Stimulated activated CD4-positive, alpha-beta T cell treated with anti-CD3 and anti-CD28 coated beads, TNF-alpha, amount 100 ng/mL, for 48 hours (primary cell): ENCODE data around the gene CTXN1.

Experiments
- DNase-seq, 3 donors: peaks; one replicate each; pipeline ENCODE4 v3.0.0-alpha.2; 2020; ENCODE audit warnings: low read depth in 3 of 3

The CTXN1 gene

DNA sequence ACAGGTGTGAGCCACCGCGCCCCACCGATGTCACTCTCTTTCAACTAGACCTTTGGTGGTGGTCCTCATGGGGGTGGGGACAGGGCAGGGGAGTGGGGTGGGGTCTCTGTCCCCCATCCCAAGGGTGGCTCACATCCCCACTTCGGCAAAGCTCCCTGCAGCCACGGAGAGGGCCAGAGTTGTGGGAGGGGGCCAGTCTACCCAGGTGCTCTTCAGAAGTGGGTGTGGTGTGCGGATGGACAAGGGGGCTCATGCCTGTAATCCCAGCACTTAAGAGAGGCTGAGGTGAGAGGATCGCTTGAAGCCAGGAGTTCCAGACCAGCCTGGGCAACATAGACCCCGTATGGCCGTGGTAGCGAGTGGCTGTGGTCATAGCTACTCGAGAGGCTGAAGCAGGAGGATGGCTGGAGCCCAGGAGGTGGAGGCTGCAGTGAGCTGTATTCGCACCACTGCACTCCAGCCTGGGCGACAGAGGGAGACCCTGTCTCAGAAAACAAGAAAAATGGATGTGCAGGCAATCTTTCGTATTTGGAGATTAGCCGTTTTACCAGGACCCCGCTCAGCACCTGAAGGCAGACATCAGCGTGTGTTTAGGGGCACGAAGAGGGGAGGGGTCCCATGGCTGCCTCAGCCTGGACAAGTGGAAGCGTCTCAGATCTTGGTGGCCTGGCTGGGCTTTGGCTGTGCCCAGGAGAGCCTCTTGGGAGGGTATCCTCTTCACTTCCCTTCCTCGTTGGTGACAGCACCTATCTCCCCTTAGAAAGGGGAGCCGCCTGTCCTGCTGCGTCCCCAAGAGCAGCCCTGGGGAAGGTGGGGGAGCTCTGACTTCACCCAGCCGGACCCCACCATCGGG is 10.5 kb downstream of the CTXN1 start:
- DNase-seq, result no peak

DNA sequence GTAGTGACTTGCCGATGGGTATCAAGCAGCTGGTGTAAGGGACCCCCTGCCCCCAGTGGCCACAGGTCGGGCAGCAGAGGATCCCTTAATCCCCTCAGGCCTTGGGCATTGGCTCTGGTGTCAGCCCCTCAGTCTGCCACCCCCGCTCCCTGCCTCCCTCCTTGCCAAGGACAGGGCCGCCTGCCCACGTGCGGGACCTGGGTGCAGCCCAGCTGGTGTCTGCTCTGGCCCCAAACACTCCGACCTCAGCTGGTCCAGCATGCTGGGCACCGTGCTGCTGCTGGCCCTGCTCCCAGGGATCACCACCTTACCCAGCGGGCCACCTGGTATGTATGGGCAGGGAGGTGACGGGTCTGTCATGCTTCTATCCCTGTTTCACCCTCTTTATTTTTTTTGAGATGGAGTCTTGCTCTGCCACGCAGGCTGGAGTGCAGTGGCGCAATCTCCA is 11.3 kb downstream of the CTXN1 start, which contains the start of gene TGFBR3L:
Gene TGFBR3L (plus strand): TSS at position 233 of the 448 bp plus-strand sequence.
- no peak for DNase-seq

DNA sequence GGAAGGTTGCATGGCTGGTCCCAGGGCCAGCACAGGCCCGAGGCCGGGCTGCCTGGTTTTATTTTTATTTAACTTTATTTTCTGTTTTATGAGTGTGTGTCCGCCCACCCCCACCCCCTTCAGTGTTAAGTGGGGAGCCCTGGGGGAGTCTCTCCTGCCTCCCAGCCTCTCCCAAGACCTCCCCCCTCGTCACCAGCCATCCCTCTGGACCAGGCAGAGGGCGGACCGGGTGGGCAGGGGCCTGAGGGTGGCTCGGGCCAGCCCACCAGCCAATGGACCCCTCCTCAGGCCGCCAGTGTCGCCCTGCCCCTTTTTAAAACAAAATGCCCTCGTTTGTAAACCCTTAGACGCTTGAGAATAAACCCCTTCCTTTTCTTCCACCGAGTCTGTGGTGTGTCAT is 11.8 kb downstream of the CTXN1 start:
- DNase-seq, result no peak

DNA sequence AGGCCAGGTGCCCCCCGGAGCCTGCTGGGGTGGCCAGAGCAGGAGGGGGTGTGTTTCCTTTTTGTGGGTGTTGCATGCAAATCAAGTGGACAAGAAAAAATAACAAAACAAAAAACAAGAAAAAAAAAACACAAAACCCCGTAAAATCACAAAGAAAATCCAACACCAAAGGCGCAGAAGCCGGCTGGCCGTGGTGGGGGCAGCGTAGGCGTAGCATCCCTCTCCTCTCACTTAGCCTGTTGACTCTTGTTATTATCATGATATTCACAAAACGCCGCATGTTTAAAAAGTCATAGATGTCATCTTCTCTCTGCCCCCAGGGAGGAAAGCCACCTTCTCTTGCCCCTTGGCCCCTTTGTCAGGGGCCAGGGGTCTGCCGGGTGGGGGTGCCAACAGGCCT is 12.3 kb downstream of the CTXN1 start:
- no peak for DNase-seq

DNA sequence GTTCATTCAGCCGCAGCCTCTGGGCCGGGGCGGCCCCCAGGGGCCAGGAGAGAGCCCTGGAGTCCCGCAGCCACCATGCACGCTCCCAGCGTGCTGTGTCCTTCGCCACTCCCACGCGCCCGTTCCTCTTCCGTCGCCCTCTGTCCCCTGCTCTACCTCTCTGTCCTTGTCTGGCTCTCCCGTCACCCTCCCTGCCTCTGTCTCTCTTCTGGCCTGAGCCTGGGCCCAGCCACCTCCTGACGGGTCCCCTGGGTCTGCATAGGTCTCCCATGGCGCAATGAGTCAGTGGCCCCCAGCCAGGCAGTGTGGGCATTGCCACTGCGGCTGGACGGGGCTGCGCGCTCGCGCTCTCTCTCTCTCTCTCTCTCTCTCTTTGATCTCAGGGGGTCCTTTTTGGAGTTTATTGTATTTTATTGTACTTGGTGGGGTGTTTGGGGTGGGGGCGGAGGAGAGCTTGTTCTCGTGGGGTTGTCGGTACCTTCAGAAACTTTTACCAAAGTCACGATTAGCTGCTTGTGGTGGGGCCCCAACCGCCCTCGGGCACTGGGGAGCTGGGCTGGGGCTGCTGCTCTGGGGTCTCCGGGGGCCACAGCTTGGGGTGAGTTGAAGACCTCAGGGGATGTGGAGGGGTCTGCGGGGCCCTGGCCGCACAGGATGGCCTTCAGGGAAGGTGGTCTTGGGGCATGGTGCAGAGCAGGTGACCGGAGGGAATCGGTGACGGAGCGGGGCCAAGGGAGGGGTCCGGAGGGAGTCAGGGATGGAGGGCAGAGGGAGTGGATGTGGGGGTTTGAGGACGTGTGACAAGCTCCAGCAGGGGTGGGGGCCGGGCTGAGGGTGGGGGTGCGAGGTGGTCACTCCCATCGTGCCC is 13.0 kb downstream of the CTXN1 start:
- DNase-seq, result no peak

DNA sequence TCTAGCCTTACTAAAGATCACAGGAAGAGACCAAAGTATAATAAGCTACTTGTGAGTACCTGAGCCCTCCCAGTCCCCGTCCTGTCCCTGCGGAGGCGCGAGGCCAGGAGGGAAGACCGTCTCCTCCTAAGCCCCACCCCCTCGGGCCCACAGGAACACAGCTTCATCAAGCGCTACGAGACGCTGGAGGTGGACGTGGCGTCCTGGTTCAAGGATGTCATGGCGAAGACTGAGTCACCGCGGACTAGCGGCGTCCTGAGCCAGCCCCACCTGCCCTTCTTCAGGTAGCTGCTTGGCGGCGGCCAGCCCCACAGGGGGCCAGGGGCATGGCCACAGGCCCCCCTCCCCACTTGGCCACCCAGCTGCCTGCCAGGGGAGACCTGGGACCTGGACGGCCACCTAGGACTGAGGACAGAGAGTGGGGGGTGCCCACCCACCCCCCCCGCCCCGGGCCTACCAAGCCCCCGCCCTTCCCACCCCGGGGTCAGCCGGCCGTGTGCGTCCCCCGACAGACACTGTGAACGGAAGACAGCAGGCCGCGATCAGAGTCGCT is 13.7 kb downstream of the CTXN1 start:
- DNase-seq, result no peak

DNA sequence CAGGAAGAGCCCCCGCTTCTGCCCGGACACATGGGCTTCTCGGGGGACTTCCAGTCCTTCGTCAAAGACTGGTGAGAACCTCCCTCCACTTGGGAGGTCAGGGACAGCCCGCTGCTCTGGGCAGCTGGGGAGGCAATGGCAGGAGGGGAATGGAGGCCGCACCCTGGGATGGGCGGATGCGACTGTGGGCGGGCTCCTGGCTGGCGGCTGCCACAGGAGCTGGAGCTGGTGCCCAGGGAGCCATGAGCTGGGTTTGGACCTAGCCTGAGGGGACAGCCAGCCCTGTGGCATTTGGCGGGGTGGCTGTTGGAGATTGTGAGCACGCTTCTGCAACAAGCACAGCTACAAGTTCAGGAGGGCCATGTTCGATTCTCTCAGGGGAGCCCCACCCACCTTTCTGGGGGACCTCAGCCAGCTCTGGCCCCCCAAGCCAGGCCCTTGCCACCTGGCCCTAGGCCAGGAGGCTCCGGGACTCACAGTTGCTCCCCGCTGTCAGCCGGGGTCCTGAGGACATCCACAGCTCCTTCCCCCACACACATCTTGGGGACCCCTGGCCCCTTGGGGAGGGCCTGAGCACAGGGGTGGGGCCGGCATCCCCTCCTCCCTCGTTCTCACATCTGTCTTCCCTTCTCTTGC is 14.3 kb downstream of the CTXN1 start:
- no peak for DNase-seq

DNA sequence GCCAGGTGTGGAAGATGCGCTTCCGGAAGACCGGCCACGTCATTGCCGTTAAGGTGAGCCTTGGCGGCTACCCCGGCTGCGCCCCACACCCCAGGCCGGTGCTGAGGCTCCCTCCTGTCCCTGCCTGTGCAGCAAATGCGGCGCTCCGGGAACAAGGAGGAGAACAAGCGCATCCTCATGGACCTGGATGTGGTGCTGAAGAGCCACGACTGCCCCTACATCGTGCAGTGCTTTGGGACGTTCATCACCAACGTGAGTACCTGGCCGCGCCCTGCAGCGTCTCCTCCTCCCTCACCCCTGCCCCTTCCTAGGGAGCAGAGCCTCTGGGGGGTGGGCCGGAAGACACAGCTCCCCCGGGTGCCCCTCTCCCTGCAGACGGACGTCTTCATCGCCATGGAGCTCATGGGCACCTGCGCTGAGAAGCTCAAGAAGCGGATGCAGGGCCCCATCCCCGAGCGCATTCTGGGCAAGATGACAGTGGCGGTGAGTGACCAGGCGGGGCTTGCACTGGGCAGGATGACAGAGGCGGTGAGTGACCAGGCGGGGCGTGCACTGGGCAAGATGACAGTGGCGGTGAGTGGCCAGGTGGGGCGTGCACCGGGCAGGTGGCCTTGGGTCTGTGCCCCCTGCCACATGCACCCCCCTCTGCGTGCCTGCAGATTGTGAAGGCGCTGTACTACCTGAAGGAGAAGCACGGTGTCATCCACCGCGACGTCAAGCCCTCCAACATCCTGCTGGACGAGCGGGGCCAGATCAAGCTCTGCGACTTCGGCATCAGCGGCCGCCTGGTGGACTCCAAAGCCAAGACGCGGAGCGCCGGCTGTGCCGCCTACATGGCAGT is 15.4 kb downstream of the CTXN1 start:
- DNase-seq, result no peak

DNA sequence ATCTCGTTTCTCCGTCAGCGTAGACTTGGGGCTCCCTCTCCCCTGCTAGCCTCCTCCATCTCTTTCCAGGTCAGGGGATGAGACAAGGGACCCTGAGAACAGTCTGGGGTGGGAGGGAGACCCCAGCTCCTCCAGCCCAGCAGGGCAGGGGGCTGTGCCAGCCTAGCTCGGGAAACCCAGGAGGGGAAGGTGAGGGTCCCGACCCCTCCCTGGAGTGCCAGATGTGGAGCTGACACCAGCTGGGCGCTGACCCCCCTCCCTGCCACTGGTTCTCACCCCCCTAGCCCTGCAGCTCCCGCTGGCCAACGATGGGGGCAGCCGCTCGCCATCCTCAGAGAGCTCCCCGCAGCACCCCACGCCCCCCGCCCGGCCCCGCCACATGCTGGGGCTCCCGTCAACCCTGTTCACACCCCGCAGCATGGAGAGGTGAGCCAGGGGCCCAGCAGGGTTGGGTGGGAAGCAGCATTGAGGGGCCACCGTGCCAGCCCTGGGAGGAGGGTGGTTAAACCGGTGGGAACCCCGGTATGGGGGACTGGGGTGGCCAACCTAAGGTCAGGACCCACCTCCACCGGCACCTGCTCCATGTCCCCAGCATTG is 16.4 kb downstream of the CTXN1 start:
- DNase-seq, result no peak

DNA sequence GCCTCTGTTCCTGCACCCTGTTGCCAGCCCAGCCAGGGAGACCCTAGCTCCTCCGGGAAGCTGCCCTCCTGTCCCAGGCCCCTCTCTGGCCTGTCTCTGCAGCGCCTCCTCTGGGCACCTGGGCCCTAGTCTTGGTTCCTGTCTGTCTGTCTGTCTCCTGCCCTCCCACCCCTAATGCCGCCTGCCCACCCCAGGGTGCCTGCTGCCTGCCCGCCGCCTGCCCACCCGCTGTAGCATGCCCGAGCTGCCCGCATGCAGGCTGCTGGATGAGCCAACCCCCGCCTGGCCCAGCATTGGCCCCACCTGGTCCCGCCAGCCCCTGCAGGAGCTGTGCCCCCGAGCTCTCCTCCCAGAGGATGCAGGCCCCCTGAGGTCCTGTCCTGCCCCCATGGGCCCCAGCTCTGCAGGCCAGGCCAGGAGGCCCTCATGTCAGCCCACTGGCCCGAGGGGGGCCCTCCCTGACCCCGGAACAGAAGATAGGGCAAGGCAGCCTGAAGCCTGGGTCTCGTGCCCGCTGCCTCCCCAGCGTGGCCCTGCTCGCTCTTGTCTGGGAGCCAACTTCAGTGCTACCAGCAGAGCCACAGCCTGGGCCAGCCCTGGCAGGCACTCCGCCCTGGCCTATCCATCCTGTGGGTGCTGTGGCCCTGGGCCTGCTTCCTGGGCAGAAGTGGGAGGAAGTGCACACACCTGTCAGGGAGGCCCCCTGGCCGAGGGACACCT is 17.0 kb downstream of the CTXN1 start:
- DNase-seq, result no peak

DNA sequence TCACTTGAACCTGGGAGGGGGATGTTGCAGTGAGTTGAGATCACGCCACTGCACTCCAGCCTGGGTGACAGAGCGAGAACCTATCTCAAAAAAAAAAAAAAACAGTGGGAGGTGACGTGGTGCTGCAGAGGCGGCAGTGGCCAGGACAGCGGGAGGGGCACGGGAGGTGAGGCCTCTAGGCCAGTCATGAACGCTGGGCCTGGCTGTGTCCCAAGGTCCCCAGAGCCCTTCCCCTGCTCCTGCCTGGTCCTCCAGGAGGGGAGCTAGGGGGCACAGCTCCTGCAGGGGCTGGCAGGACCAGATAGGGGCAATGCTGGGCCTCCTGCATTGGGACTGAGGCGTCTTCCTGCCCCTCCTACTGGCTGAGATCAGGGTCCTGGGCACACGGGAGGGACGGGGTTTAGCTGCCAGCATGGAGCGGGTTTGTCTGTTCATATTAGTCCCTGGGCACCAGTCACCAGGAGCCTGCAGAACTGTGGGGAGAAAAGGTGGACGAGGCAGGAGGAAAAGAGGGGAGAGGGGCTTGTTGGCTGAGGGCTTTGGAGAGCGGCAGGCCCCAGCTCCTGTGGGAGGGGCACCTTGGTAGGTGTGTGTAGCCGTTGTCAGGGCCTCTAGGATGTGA is 17.7 kb downstream of the CTXN1 start:
- no peak for DNase-seq

DNA sequence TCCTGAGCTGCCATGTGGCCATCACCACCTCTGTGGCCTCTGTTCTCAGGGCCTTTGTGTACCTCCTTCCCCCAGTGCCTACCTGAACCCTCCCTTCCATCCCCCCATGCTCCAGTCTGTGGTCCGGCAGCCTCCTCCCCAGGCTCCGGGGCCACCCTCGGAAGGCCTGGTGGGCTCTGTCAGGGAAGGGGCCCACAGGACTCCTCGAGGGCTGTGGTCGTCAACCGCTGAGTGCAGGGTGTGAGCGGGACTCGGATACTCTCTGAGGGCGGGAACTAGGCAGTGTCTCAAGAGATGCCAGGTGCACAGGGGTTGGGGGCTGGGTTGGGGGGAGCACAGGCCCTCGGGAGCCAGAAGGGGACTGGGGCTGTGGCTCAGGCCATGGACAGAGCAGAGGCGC is 18.4 kb downstream of the CTXN1 start:
- DNase-seq, result no peak

DNA sequence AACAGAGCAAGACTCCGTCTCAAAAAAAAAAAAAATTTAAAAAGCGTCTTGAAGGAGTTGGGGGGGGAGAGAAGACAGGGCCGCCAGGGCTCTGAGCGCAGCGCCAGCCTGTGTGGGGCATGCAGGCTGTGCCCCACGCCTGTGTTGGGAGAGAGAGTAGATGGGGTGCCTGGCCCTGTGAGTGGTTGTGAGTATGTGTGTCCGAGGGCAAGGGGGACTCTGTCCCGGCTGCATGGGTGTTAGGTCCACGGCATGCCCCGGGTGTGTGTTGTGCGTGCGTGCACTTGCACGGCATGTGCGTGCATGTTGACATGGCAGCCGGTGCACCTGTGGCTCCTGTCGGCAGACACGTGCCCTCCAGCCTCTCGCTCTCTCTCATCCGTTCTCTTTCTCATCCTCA is 18.8 kb downstream of the CTXN1 start:
- DNase-seq, result no peak

DNA sequence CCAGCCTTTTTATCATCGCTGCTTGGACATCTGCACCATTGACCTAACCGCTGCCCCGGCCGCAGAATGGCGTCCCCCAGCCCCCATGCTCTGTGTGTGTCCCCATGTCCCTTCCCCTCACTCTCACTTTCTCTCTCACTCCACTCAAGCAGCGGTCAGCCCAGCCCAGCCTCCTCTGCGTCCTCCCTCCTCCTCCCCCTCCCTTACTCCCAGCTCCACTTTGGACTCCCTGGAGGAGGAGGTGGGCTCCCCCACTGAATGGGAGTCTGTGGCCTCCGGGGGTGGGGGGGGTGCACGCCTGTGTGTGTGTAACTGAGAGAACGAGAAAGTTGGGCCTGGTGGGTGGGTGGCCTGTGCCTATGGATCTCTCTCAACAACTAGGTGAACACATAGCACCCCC is 20.1 kb downstream of the CTXN1 start:
- no peak for DNase-seq

DNA sequence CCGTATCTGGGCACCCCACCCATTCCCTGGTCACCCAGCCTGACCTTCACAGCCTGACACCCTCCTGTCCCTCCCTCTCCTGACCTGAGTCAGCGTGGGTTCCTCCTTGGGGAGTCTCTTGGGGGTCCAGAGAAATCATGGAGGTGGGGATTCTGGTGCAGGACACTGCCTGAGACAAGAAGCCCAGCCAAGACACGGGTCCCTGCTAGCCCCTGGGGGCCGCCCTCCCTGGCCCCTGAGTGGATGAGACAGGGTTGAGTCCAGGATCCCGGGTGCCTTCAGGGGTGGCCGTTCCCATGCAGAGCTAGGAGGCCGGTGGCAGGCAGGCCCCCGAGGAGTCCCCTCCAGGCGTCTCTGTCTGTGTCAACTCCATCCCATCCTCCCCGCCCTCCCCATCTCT is 20.7 kb downstream of the CTXN1 start:
- no peak for DNase-seq

DNA sequence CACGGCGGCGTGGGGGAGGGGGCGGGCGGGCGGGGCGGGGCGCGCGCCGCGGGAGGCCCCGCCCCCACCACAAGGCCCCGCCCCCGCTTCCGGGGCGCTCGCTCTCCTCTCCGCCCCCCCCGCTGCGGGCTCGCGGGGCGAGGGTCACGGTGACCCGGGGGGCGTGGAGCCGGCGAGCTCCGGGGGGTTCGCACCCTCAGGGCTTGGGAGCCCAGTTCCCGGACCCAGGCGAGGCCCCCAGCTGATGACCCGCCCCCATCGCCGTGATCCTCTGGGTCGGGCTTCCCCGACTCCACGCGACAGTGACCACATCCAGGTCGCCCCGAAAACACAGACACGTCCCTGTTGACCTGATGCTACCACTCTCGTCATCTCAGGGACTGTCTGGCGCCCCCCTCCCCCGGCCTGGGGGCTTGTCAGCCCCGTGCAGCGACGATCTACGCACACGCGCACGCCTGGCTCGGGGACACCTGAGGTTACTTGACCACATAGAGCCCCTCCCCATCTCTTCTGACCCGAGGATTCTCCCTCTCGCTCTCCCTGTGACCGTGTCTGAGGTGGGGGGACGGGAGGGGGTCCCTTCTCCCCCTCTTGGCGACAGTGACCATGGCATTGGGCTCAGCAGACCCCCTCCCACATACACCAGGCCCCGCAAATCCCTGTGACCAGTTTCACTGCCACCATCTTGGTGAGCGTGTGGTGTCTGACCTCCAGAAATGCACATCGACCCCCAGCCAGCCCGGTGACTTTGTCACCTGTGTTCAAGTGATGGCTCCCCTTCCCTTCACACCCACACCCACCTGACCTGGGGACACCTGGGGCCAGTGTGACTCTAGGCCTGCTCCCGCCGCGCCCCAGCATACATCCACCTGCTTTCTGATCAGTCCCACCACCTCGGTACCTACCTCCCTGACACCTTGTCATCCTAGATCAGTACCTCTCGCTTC is 21.6 kb downstream of the CTXN1 start:
- DNase-seq, result peak in 1 of 3 donors; percentile 61

DNA sequence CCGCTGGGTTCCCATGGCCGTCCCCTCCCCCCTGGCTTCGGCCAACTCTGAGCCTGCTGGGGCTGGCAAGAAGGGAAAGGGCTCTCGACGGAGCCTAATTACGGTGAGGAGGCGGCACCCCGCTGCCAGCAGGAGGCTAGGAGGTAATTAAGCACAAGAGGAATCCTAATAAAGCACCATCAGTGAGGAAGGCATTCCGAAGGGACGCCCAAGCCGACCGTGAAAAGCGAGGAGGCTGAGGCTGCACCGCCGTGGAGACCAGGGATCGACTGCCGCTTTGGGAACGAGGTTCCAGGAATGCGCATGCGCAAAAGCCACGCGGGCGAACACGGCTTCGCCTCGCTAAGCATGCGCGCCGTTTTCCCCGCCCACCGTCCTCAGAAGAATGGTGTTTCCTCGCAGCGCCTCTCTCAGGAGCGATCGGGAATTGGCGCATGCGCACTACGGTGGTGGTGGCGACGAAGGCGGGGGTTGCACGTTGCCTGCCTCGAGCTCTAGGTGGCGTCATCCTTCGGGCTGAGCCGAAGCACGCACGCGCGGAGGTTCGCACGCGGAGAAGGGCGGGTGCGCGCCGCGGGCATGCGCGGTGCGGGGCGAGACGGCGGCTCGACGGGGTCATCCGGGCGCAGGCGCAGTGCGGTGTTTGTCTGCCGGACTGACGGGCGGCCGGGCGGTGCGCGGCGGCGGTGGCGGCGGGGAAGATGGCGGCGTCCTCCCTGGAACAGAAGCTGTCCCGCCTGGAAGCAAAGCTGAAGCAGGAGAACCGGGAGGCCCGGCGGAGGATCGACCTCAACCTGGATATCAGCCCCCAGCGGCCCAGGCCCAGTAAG is 22.5 kb downstream of the CTXN1 start, which contains the start of gene MAP2K7:
Gene MAP2K7 (plus strand): TSS at position 634 of the 830 bp plus-strand sequence. CDS start 68 bp downstream, at position 702.
- peak; percentile 100 for DNase-seq
